Astrocyte (in vitro differentiated cells and primary cell): ENCODE results near the gene RHPN2.
"Not testable (repeated sequence)": the region's sequence is repeated elsewhere in the genome, so short reads cannot be mapped to it uniquely, and the experiment has no call there.

Experiments
- CTCF ChIP-seq: IDR thresholded peaks from 2 replicates; pipeline ENCODE4 v1.5.1; 2011; ENCODE audit warnings: low read depth, mild to moderate bottlenecking, inconsistent platforms, low read length, moderate library complexity; ENCODE audit not compliant: insufficient read depth
- EZH2 ChIP-seq: IDR thresholded peaks from 2 replicates; pipeline ENCODE4 v1.6.1; 2012; ENCODE audit warnings: mild to moderate bottlenecking, low read length, inconsistent platforms; ENCODE audit not compliant: insufficient read depth

GRCh38 chr19:32941273-32941672 is 123.4 kb downstream of the RHPN2 start:
- not testable (repeated sequence) for TF ChIP-seq CTCF, EZH2
